Suprapubic skin (tissue), 3 donors: Measurements from ENCODE around the gene KIF18B.

Source experiments
- EP300 ChIP-seq: sonication (generic); formaldehyde crosslinking; IDR thresholded peaks from one replicate; pipeline ENCODE4 v1.6.1; 2017; ENCODE audit warnings: antibody characterized with exemption
- POLR2A ChIP-seq, 2 donors: fragments of 450-650 bp; IDR thresholded peaks; one replicate each; pipeline ENCODE4 v1.6.1; 2017; ENCODE audit warnings: antibody characterized with exemption in 2 of 2, mild to moderate bottlenecking in 2 of 2, moderate library complexity in 2 of 2
- TF ChIP-seq, protein P1 (sequence below), 2 donors: fragments of 200-600 bp in 1 of 2; fragments of 450-650 bp in 1 of 2; sonication (generic) in 1 of 2; IDR thresholded peaks; one replicate each; pipeline ENCODE4 v1.5.1; 2016 to 2019; ENCODE audit warnings: antibody characterized with exemption in 2 of 2, mild to moderate bottlenecking in 1 of 2, moderate library complexity in 1 of 2

GRCh38 chr17:44920565-44920940 lies 27.0 kb downstream of the KIF18B start:
- TF ChIP-seq EP300: no peak
- no peak for TF ChIP-seq POLR2A (IDR thresholded peaks at IDR 0.05)
- TF ChIP-seq, protein P1, sequence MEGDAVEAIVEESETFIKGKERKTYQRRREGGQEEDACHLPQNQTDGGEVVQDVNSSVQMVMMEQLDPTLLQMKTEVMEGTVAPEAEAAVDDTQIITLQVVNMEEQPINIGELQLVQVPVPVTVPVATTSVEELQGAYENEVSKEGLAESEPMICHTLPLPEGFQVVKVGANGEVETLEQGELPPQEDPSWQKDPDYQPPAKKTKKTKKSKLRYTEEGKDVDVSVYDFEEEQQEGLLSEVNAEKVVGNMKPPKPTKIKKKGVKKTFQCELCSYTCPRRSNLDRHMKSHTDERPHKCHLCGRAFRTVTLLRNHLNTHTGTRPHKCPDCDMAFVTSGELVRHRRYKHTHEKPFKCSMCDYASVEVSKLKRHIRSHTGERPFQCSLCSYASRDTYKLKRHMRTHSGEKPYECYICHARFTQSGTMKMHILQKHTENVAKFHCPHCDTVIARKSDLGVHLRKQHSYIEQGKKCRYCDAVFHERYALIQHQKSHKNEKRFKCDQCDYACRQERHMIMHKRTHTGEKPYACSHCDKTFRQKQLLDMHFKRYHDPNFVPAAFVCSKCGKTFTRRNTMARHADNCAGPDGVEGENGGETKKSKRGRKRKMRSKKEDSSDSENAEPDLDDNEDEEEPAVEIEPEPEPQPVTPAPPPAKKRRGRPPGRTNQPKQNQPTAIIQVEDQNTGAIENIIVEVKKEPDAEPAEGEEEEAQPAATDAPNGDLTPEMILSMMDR (IDR thresholded peaks at IDR 0.05): no peak
